Rectal smooth muscle tissue (tissue), 1 donor: ENCODE data around the gene OPCML.

Source experiments
- H3K27ac ChIP-seq: one replicate; pipeline ENCODE4 v1.7.0; 2013; ENCODE audit warnings: low read depth, low read length, inconsistent platforms
- H3K27me3 ChIP-seq: one replicate; pipeline ENCODE4 v1.7.0; 2013; ENCODE audit warnings: low read length; ENCODE audit not compliant: control insufficient read depth, insufficient read depth
- H3K36me3 ChIP-seq: one replicate; pipeline ENCODE4 v1.7.0; 2013; ENCODE audit warnings: low read length; ENCODE audit not compliant: control insufficient read depth, insufficient read depth
- H3K4me1 ChIP-seq: one replicate; pipeline ENCODE4 v1.7.0; 2013; ENCODE audit warnings: low read length; ENCODE audit not compliant: control insufficient read depth, insufficient read depth
- H3K4me3 ChIP-seq: one replicate; pipeline ENCODE4 v1.7.0; 2013; ENCODE audit warnings: low read length
- H3K9ac ChIP-seq: one replicate; pipeline ENCODE4 v1.7.0; 2013; ENCODE audit warnings: low read length

Gene OPCML

GRCh38 chr11:132438418-132438817, 1093.9 kb downstream of the OPCML start:
- H3K27me3 ChIP-seq, result no peaks in the 10 kb centered on the region
- H3K9ac ChIP-seq, result no peak overlapping the region
- H3K27ac ChIP-seq, result no peak overlapping the region
- no peak overlapping the region for H3K4me3 ChIP-seq
- H3K36me3 ChIP-seq, result no peaks in the 10 kb centered on the region
- H3K4me1 ChIP-seq, result no peaks in the 10 kb centered on the region

DNA sequence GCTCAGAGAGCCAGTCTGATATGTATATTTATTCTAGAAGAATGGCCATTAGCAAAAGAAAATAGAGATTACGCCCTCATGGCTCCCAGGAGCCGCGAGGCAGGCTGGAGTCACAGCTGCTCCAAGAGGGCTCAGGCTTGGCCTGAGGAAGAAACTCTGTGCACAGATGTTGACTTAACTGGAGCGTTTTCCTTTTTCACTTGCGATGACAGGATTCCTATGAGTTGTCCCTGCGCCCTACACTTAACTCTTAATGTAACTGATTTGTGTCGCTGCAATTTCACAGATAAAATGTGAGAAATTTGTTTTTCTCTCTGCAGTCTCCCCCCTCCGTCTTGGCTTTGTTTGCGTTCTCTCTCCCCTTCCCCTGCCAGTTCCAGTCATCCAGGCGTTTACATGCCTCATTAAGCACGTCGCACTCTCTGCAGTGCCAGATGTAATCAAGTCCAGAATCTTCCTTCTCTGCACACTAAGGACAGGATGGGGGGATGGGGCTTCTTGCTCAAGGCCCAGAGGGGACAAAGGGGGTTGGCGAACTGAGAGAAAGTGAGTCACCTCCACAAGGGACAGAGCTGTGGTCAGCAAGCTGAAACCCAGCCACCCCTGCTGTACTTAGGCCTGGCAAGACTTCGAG, 1101.8 kb downstream of the OPCML start:
- Histone ChIP-seq H3K27me3 (no peaks in the 10 kb centered on the region), H3K4me3 (no peak overlapping the region), H3K4me1 (no peaks in the 10 kb centered on the region), H3K36me3 (no peaks in the 10 kb centered on the region), H3K9ac (no peak overlapping the region), H3K27ac (no peak overlapping the region)

- H3K4me3 ChIP-seq, result no peak overlapping the region
- no peaks in the 10 kb centered on the region for H3K27me3 ChIP-seq
- H3K4me1 ChIP-seq, result no peaks in the 10 kb centered on the region
- H3K36me3 ChIP-seq, result no peaks in the 10 kb centered on the region
- no peak overlapping the region for H3K27ac ChIP-seq
- no peak overlapping the region for H3K9ac ChIP-seq
These were observed 1102.6 kb downstream of the OPCML start for GRCh38 chr11:132429685-132430084.

DNA sequence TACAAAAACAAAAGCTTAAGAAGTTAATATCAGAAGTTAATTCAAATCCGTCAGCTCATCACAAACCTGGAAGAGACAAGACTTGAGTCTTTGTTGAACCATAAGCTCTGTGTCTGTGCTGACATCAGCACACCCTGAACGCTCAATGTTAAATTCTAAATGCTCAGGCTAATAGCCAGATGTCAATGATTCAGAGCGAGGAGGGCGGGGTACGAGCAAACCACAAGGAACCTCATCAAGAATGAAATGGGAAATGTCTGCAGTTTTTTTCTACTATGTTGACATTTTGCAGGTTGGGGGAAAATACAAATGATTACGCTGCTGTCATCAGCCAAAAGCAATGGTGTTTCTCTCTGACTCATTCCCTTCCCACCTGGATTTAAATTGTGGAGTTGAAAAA, 1104.7 kb downstream of the OPCML start:
- no peaks in the 10 kb centered on the region for H3K27me3 ChIP-seq
- H3K9ac ChIP-seq, result no peak overlapping the region
- H3K27ac ChIP-seq, result no peak overlapping the region
- no peaks in the 10 kb centered on the region for H3K36me3 ChIP-seq
- no peak overlapping the region for H3K4me3 ChIP-seq
- H3K4me1 ChIP-seq, result no peaks in the 10 kb centered on the region

GRCh38 chr11:132424433-132424832, 1107.9 kb downstream of the OPCML start:
- no peaks in the 10 kb centered on the region for H3K27me3 ChIP-seq
- no peaks in the 10 kb centered on the region for H3K36me3 ChIP-seq
- no peak overlapping the region for H3K9ac ChIP-seq
- no peaks in the 10 kb centered on the region for H3K4me1 ChIP-seq
- no peak overlapping the region for H3K4me3 ChIP-seq
- no peak overlapping the region for H3K27ac ChIP-seq

DNA sequence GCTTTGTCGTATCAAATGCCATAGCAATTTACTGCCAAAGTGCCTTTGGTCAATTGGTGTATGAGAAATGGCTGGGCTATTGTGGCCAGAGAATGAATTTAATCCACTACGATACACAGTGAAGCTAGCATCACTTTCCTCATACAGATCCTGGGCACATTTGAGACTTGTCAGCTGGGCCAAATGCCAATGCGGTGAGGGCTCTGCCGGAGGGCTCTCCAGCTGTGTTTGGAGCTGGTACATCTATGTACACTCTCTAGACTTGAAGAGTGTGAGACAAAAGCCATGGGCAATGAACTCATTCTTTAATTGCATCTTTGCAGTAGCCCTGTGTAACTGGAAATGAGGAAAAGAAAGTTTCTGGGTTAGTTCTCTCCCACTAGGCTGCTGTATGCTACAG, 1109.0 kb downstream of the OPCML start:
- H3K36me3 ChIP-seq, result no peaks in the 10 kb centered on the region
- H3K4me1 ChIP-seq, result no peaks in the 10 kb centered on the region
- no peak overlapping the region for H3K9ac ChIP-seq
- no peaks in the 10 kb centered on the region for H3K27me3 ChIP-seq
- no peak overlapping the region for H3K4me3 ChIP-seq
- H3K27ac ChIP-seq, result no peak overlapping the region

DNA sequence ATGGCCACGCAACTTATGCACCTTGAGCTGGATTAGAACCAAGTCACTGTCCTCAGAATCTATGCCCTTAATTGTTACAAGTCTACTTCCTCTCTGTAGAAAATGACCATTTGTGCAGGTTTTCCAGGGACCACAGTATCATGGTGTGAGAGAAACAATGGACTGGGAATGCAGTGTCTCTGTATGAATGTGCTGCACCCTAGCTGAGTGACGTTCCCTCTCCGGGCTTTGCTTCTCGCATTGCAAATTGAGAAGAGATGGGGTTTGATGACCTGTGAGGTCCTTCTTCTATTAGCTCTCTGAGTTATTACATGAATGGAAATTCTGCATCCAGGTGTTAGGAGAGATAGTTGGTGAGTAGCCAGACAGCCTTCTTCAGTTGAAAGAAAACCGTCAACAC, 1109.6 kb downstream of the OPCML start:
- H3K36me3 ChIP-seq, result no peaks in the 10 kb centered on the region
- H3K4me3 ChIP-seq, result no peak overlapping the region
- no peak overlapping the region for H3K9ac ChIP-seq
- no peaks in the 10 kb centered on the region for H3K4me1 ChIP-seq
- H3K27ac ChIP-seq, result no peak overlapping the region
- no peaks in the 10 kb centered on the region for H3K27me3 ChIP-seq

DNA sequence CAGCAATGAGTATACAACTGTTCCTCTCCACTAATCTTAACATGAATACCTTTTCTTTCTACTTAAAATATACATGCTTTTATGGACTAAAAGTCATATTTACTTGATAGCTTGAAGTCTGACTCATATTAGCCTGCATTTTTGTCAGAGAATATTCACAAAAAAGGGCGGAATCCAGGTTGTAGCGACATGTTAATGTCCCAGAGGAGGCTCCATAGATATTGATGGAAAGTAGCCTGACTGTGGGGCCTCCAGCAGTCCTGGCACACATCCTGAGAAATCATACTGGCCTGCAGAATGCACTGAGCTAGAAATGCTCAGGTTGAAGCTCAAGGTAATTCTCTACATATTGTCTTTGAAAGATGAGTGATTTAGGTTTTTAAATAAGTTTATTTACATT, 1110.7 kb downstream of the OPCML start:
- Histone ChIP-seq H3K4me1 (no peaks in the 10 kb centered on the region), H3K36me3 (no peaks in the 10 kb centered on the region), H3K4me3 (no peak overlapping the region), H3K27ac (no peak overlapping the region), H3K27me3 (no peaks in the 10 kb centered on the region), H3K9ac (no peak overlapping the region)

- Histone ChIP-seq H3K27me3 (no peaks in the 10 kb centered on the region), H3K36me3 (no peaks in the 10 kb centered on the region), H3K27ac (no peak overlapping the region), H3K9ac (no peak overlapping the region), H3K4me3 (no peak overlapping the region), H3K4me1 (no peaks in the 10 kb centered on the region)
These were observed 1117.8 kb downstream of the OPCML start for GRCh38 chr11:132414451-132414850.

DNA sequence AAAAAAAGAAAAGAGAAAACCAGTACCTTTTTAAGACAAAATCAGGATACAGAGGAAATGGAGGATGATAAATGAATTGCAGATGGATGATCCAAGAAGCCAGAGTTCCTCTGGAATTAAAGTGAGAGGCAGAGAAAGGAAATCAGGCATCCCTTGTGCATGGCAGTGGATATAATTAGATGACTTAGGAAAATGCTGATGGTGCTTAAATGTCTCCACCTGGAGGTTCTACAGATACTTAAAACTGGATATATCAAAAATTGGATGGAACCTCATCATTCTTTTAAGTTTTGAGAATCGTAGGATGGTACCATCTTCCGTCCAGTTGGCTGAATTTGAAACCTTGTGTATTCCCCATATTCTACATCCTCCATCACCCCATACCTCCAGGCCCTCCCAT, 1121.9 kb downstream of the OPCML start:
- Histone ChIP-seq H3K36me3 (no peaks in the 10 kb centered on the region), H3K9ac (no peak overlapping the region), H3K4me1 (no peaks in the 10 kb centered on the region), H3K27ac (no peak overlapping the region), H3K4me3 (no peak overlapping the region), H3K27me3 (no peaks in the 10 kb centered on the region)

DNA sequence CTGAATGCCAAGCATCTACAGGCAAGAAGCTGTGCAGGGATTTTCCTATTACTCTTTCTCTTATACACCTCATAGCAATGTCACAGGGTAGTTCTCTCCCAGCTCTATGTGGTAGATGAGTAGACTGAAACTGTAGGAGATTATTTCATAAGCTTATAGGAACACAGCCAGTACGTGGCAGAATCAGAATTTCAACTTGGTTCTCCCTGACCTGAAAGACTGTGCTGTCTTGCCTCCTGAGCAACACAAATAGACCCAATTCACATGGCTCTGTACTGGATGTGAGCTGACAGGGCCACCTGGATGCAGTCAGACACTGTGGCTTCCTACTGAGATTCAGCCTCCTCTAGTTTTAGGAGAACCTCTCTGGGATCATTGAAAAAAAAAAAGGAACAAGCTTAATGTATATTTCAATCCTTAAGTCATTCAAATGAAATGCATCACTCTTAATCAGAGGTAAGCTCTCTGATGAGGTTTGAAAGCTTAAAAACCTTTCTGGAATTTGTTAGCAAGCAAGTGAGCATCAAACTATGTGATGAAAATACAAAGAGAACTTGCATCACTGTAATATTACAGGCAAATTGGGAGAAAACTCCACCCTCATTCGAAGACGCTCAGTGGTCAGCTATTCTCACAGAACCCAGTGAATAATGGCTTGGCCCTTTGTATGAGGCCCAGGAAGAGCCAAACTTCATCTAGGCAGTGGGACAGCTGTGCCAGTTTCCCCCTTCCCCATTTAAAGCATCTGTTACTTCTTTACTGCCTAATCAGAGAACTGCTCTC, 1122.5 kb downstream of the OPCML start:
- H3K9ac ChIP-seq, result no peak overlapping the region

GRCh38 chr11:132408877-132409276, 1123.4 kb downstream of the OPCML start:
- Histone ChIP-seq H3K4me1 (no peaks in the 10 kb centered on the region), H3K9ac (no peak overlapping the region), H3K4me3 (no peak overlapping the region), H3K36me3 (no peaks in the 10 kb centered on the region), H3K27me3 (no peaks in the 10 kb centered on the region), H3K27ac (no peak overlapping the region)

More for the DNA sequence above, 1122.5 kb downstream of the OPCML start:
- H3K27me3 ChIP-seq, result no peaks in the 10 kb centered on the region
- no peaks in the 10 kb centered on the region for H3K4me1 ChIP-seq
- H3K27ac ChIP-seq, result no peak overlapping the region
- no peaks in the 10 kb centered on the region for H3K36me3 ChIP-seq
- no peak overlapping the region for H3K4me3 ChIP-seq

GRCh38 chr11:132405728-132406127, 1126.6 kb downstream of the OPCML start:
- Histone ChIP-seq H3K27ac (no peak overlapping the region), H3K27me3 (no peaks in the 10 kb centered on the region), H3K4me3 (no peak overlapping the region), H3K9ac (no peak overlapping the region), H3K4me1 (no peaks in the 10 kb centered on the region), H3K36me3 (no peaks in the 10 kb centered on the region)
